Choroid plexus epithelial cell (primary cell): Measurements from ENCODE around the gene BAIAP3.

Source experiments
- DNase-seq: peaks from one replicate; pipeline ENCODE4 v3.0.0-alpha.2; 2010; ENCODE audit warnings: low read depth
- H3K4me3 ChIP-seq: 2 replicates; pipeline ENCODE4 v1.5.1; 2011; ENCODE audit warnings: low read depth, mild to moderate bottlenecking, control low read depth, low read length, moderate library complexity
- CTCF ChIP-seq: conservative IDR thresholded peaks from 2 replicates; pipeline ENCODE4 v1.5.1; 2011; ENCODE audit warnings: low read depth, mild to moderate bottlenecking, control low read depth, inconsistent platforms, low read length, moderate library complexity

The BAIAP3 gene

DNA sequence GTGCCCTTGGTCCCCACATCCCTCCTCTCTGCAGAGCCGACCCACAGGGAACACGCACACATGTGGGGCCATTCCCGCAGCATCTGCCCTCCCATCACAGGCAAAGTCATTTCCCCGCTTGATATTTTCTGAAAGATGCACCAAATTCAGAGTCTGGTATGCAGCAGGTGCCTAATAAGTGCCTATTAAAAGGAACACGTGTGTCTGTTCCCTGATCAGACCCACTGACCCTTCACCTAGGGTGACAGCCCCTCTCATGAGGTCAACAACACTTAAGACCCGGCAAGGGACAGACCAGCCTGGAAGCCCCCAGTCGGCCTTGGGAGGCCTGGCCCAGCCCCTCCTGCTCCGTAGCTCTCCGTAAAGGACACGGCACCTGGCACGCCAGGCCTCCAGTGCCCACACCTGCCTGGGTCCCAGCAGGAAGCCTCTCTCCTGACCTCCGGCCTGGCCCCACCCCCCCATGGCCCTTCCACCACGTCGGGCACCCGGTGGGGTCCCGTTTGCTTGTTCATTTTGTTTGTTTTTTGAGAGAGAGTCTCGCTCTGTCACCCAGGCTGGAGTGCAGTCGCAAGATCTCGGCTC, 61.0 kb downstream of the BAIAP3 start:
- DNase-seq, result no peak
- TF ChIP-seq CTCF, result no peak
- no peak overlapping the region for H3K4me3 ChIP-seq

- H3K4me3 ChIP-seq, result no peak overlapping the region
- DNase-seq, result no peak
- TF ChIP-seq CTCF, result no peak
These were observed 62.1 kb downstream of the BAIAP3 start for GRCh38 chr16:1395444-1396031.

- TF ChIP-seq CTCF, result no peak
- no peak overlapping the region for H3K4me3 ChIP-seq
- DNase-seq, result no peak
These were observed 64.3 kb downstream of the BAIAP3 start for GRCh38 chr16:1397779-1398178.

DNA sequence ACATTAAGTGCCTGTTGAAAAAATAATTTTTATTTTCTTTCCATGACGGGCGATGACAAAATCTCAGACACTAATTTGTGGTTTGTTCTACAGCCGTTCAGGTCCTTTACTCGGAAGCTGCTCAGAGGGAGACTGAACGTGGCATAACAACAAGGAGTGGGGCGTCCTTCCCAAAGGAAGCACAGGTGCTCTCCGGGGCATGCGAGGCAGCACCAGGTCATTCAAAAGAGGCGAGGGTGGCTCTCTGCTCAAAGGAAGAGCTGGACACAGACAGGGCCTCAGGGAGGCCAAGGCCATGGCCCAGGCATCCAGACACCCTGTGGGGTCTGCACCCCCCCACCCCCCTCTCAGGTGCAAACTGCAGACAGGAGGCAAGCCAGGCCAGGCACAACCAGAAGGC, 64.9 kb downstream of the BAIAP3 start:
- no peak overlapping the region for H3K4me3 ChIP-seq
- TF ChIP-seq CTCF, result no peak
- no peak for DNase-seq
